ENCODE data around the gene ZNF774. TPM values are rescaled to one million over a fixed set of nuclear protein-coding genes. Genes with fewer than 3 reads are reported as not detected.
A peak's percentile ranks its signal among the peaks of the same experiment; 100 is the strongest.

The ZNF774 gene
- total RNA-seq, 4 donors from 2014 or later = 2.1 to 17.1 (median 5.4) TPM

GRCh38 chr15:90349072-90349471 lies 3.0 kb upstream of the ZNF774 start:
- ATAC-seq = no peak
- peaks cover 4 to 9% of the 10 kb centered on the region in 2 donors for H3K4me1 ChIP-seq
- no peak for TF ChIP-seq POLR2A (IDR thresholded peaks at IDR 0.05)
- TF ChIP-seq CTCF (IDR thresholded peaks at IDR 0.05 in 4 of 5, conservative IDR thresholded peaks at IDR 0.05 in 1 of 5) = no peak

GRCh38 chr15:90349821-90350220 lies 2.3 kb upstream of the ZNF774 start:
- ATAC-seq (no peak), DNase-seq (no peak)
- Histone ChIP-seq H3K9me3 (no peaks in the 10 kb centered on the region), H3K4me3 (no peak overlapping the region), H3K36me3 (no peaks in the 10 kb centered on the region), H3K27me3 (no peaks in the 10 kb centered on the region), H3K4me1 (peaks cover 4 to 9% of the 10 kb centered on the region in 2 donors), H3K27ac (no peak overlapping the region)
- in situ Hi-C loops (cut with MboI; ENCODE audit: low sequenced_read_pairs in 4 of 4) = loop anchor here in 1 of 4 donors (25.0 kb wide), 1 partner anchor 137 kb away; no protein-coding TSS in a partner anchor
- intact Hi-C loops (cut with DNase I; ENCODE audit: low total_unique reads) = no loop called here
- no peak for TF ChIP-seq CTCF (IDR thresholded peaks at IDR 0.05 in 4 of 5, conservative IDR thresholded peaks at IDR 0.05 in 1 of 5)
- TF ChIP-seq POLR2A (IDR thresholded peaks at IDR 0.05) = no peak

More at GRCh38 chr15:90349072-90349471, 3.0 kb upstream of the ZNF774 start:
- in situ Hi-C loops (cut with MboI; ENCODE audit: low sequenced_read_pairs in 4 of 4) = loop anchor here in 1 of 4 donors (25.0 kb wide), 1 partner anchor 138 kb away; no protein-coding TSS in a partner anchor
- Histone ChIP-seq H3K4me3 (no peak overlapping the region), H3K9me3 (no peaks in the 10 kb centered on the region), H3K27ac (no peak overlapping the region), H3K27me3 (no peaks in the 10 kb centered on the region), H3K36me3 (no peaks in the 10 kb centered on the region)
- intact Hi-C loops (cut with DNase I; ENCODE audit: low total_unique reads) = no loop called here
- no peak for DNase-seq

GRCh38 chr15:90351479-90352106 lies 491 bp upstream of the ZNF774 start:
- TF ChIP-seq CTCF (IDR thresholded peaks at IDR 0.05 in 4 of 5, conservative IDR thresholded peaks at IDR 0.05 in 1 of 5) (no peak), POLR2A (IDR thresholded peaks at IDR 0.05) (no peak)
- ATAC-seq (no peak), DNase-seq (no peak)
- intact Hi-C loops (cut with DNase I; ENCODE audit: low total_unique reads) = loop anchor here (1.0 kb wide), 1 partner anchor 37 kb away; the partner anchor contains the start of gene IQGAP1
- Histone ChIP-seq H3K4me3 (peak overlapping the region; percentile 76 to 95 (median 84)), H3K36me3 (peaks cover 0 to 6% of the 10 kb centered on the region in 2 donors), H3K27ac (peak overlapping the region; percentile 2 to 99 (median 93)), H3K27me3 (no peaks in the 10 kb centered on the region), H3K9me3 (no peaks in the 10 kb centered on the region), H3K4me1 (peaks cover 4 to 9% of the 10 kb centered on the region in 2 donors)
- in situ Hi-C loops (cut with MboI; ENCODE audit: low sequenced_read_pairs in 4 of 4) = no loop called here

- DNase-seq (no peak), ATAC-seq (no peak)
- in situ Hi-C loops (cut with MboI; ENCODE audit: low sequenced_read_pairs in 4 of 4) (no loop called here), intact Hi-C loops (cut with DNase I; ENCODE audit: low total_unique reads) (no loop called here)
- Histone ChIP-seq H3K4me3 (no peak overlapping the region), H3K27ac (peak overlapping the region in 1 of 4 donors; percentile 18), H3K27me3 (no peaks in the 10 kb centered on the region), H3K4me1 (peaks cover 4 to 9% of the 10 kb centered on the region in 2 donors), H3K36me3 (peaks cover 0 to 25% of the 10 kb centered on the region in 2 donors), H3K9me3 (no peaks in the 10 kb centered on the region)
- TF ChIP-seq POLR2A (IDR thresholded peaks at IDR 0.05) (no peak), CTCF (IDR thresholded peaks at IDR 0.05 in 4 of 5, conservative IDR thresholded peaks at IDR 0.05 in 1 of 5) (no peak)
Observed at GRCh38 chr15:90354986-90355385, 2.9 kb downstream of the ZNF774 start.

All from gastrocnemius medialis (tissue), 4 donors.